ENCODE data around the gene DYTN.

DNA sequence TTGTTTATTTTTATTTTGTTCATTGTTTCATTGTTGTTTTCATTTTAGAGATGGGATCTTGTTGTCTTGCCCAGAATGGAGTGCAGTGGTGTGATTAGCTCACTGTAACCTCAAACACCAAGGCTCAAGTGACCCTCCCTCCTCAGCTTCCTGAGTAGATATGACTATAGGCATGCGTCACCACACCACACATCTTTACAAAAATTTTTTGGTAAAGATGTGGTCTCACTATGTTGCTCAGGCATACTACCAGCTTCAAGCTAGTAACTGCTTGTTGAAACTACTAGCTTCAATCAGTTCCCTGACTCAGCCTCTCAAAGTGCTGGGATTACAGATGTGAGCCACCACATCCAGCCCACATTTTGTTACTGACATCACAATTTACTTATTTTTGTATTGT lies 61.1 kb downstream of the DYTN start:
- no peak for TF ChIP-seq CTCF (conservative IDR thresholded peaks at IDR 0.05; ENCODE audit: low read length)
- no peak for TF ChIP-seq EZH2phosphoT487 (IDR thresholded peaks at IDR 0.05; ENCODE audit: borderline replicate concordance, low read depth, low read length)
